KOPT-K1 (cell line): ENCODE results near the gene ABCC4.

Source experiments
- H3K27ac ChIP-seq: fragments of 200-600 bp; sonication (generic); 2 replicates; pipeline ENCODE4 v1.5.1; 2016; ENCODE audit warnings: antibody characterized with exemption, mild to moderate bottlenecking, low read depth, low read length; ENCODE audit not compliant: poor library complexity, severe bottlenecking
- H3K36me3 ChIP-seq: fragments of 200-600 bp; sonication (generic); 2 replicates; pipeline ENCODE4 v1.5.1; 2017; ENCODE audit warnings: antibody characterized with exemption, mild to moderate bottlenecking, low read length, moderate library complexity; ENCODE audit not compliant: insufficient read depth
- H3K9me3 ChIP-seq: fragments of 200-600 bp; sonication (generic); 2 replicates; pipeline ENCODE4 v1.5.1; 2017; ENCODE audit warnings: antibody characterized with exemption, low read length, mild to moderate bottlenecking; ENCODE audit not compliant: insufficient read depth, poor library complexity, severe bottlenecking

Gene ABCC4

DNA sequence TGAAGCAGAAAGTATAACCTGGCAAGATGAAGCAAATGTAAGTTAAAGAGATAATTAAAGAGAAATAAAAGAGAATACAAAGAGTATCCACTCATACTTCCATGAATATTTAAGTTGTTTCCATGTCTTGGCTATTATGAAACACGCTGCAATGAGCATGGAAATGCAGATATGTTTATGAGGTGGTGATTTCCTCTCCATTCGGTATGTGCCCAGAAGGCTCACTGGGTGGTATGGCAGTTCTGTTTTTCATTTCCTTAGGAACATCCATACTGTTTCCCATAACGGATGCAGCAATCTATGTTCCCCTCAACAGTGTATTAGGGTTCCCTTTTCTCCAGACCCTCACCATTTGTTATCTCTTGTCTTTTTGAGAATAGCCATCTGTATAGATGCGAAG, 316.3 kb downstream of the ABCC4 start:
- no peak overlapping the region for H3K27ac ChIP-seq
- H3K36me3 ChIP-seq = no peaks in the 10 kb centered on the region
- H3K9me3 ChIP-seq = no peaks in the 10 kb centered on the region

DNA sequence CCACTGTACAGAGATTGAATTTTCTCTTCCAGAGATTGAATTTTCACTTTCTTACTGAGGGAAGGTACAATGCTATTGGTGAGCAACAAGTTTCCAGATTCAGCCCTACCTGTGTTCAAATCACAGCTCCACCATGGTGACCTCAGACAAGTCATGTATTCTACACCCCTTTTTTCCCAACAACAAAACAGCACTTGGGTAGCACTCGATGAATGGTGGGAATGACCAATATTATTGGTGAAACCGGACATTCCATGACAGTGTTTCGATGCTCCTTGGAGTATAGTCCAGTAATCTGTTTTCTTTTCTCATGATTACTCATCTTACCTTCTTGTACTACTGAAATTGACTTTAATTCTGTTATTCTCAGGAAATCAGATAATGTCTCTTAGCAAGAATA, 322.7 kb downstream of the ABCC4 start:
- no peaks in the 10 kb centered on the region for H3K9me3 ChIP-seq
- no peak overlapping the region for H3K27ac ChIP-seq

DNA sequence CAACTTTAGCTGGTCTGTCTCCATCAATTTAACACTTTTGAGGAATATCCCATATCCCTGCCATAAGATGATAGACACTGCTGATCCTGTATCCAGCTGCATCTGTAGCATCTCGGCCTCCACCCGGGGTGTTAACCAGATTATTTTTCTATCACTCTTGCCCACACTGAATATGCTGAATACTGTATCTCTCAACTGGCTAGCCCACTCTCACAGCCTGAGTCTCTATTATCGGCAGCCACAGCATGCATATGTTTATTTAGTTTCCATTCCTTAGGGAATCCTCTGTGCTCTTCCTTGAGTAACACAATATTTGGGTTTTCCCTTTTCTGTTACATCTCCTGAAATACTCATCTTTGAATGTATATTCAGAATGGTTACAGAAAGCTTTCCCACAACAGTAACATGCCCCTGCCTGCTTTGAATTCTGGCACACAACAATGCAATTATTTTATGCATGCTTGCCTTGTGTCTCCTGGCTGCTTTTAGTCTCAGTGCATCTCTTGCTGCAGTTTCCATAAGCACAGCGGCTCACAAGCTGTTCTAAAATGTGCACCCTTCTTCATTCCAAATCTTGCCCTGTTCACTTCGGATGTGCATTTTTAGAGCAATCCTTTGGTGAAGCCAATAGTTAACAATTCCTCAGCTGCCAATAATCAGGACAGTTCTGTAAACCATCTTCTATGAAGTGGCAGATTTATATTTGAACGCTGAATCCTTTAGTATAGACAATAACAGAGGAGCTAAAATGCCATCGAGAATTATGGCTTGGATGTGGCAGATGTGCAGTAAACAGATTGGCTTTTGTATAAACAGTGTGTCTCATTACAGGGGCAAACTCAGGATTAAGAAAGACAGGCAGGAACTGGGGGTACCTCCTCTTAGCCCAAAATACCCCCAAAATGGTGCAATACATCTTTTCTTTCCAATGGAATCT, 327.0 kb downstream of the ABCC4 start:
- Histone ChIP-seq H3K27ac (no peak overlapping the region), H3K9me3 (no peaks in the 10 kb centered on the region), H3K36me3 (no peaks in the 10 kb centered on the region)

More for the DNA sequence above, 322.7 kb downstream of the ABCC4 start:
- no peaks in the 10 kb centered on the region for H3K36me3 ChIP-seq

DNA sequence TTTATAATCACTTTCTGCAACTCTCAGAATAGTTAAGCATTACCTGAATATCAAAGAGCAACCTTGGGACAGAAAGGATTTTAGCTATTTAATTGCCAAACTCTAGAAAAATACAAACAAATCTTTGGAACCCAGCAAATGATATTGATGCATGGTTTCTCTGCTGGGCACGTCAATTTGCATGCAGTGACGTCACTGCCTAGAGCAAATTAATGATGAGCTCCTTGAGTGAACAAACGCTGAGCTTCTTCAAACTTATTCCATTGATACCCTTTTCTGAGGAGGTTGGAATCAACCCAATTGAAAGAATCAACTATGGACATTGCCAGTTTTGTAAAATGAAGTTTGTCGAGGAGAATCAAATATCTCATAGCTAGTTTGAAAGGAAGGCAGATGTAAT, 329.0 kb downstream of the ABCC4 start:
- Histone ChIP-seq H3K27ac (no peak overlapping the region), H3K9me3 (no peaks in the 10 kb centered on the region), H3K36me3 (no peaks in the 10 kb centered on the region)
